HG03039 (cell line): Measurements from ENCODE around the gene GCDH.
"Not testable (repeated sequence)": the region's sequence is repeated elsewhere in the genome, so short reads cannot be mapped to it uniquely, and the experiment has no call there.

Experiments used
- ATAC-seq: cut with Tn5 transposase; IDR thresholded peaks from one replicate; pipeline ENCODE4 v1.9.1; 2021; ENCODE audit warnings: mild to moderate bottlenecking, moderate library complexity; ENCODE audit not compliant: unreplicated experiment

The GCDH gene

DNA sequence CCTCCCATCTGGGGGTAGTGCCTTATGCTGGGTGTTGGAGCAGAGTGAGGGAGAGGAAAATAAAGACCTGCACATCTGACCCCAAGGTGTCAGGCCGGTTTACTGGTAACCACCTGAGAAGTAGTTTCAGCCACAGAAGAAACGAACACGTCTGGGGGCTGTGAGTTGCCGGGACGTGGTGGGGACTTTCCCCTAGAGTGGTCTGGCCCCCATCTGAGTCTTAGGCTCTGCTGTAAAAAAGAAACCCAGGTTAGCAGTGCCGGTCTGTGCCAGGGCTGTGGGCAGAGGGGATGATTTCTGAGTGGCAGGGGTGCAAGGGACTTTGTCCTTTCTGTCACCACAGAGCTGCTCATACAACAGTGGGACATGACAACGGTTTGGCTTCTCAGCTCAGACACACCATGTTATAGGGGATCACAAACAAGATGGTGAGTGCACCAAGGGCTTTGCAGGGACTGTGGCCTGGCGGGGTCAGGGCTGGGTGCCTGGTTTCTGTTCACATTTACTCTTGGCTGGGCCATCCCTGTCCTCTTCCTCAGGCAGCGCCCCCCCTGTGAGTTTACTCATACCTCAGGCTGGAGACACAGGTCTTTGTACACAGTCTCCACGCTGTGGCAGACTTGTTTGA, 9.0 kb downstream of the GCDH start:
- peak; percentile 71 for ATAC-seq

GRCh38 chr19:12907166-12907565, 16.2 kb downstream of the GCDH start:
- ATAC-seq: no peak

GRCh38 chr19:12912571-12912970, 21.6 kb downstream of the GCDH start:
- ATAC-seq: no peak

DNA sequence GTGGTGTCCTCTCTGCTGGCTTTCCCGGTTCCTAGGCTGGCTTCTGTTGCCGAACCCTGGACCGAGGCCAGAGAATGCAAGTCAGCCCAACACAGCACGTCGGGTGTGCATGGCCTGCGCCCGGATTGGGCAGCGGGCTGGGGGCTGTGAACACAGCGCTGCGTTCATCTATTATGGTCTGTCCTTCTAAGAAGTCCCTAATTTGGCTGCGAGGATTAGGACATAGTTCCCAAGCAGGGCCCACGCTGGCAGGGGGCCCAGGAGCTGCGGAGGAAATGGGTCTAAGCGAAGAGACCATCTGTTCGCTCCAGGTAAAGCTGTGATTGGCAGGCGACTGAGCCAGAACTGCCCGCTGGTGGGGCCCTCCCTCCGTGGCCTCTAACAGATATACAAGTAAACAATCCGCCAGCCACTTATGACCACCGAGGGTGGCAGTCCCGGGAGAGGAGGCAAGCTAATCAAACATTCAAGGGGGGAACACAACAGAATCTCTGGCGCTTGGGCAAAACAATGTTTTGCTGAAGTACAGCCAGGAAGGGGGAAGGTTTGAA, 22.1 kb downstream of the GCDH start:
- no peak for ATAC-seq

DNA sequence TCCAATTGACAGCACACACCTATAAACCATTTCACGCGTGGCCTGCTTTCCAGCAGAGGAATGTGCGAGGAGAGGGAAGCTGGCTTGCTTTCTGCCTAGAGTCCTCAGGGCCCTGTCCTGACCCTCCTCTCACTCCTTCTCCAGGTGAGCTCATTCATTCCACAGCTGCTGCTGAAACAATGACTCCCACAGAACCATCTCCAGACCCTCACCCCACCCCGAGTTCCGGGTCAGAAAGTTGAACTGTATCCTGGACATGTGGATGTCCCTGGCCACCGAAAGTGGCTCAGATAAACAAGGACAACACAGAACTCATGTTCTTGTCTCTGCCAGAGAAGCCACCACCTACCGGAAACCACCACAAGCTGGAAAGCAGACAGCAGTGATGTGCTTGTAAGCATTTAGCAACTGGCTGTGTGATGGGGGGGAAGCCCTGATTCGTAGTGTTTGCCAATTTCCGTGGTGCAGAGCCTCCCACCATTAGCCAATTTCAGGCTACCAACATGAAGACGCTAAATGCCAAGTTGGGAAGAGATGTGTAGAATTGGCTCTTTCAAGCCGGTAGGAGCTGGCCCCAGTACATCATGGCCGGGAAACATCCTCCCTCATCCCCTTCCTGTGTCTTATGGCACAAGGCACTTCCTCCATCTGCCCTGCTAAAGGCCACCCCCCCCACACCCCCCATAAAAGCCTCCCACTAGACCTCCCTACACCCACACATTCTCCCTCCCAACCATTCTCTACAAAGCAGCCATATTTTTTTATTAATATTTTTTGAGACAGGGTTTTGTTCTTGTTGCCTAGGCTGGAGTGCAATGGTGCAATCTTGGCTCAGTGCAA, 23.1 kb downstream of the GCDH start:
- ATAC-seq: no peak

DNA sequence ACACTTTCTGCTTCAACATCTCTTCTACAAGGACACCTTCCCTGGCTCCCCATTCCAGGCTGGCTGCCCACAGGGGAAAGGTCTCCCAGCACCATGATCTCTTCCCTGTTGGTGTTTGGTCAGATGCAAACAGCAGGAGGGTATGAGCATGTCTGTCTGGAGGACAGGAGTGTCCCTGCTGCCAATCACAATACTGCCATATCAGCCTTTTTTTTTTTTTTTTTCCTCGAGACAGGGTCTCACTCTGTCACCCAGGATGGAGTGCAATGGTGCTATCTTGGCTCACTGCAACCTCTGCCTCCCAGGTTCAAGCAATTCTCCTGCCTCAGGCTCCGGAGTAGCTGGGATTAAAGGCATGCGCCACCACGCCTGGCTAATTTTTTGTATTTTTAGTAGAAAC, 24.9 kb downstream of the GCDH start:
- ATAC-seq: not testable (repeated sequence)

DNA sequence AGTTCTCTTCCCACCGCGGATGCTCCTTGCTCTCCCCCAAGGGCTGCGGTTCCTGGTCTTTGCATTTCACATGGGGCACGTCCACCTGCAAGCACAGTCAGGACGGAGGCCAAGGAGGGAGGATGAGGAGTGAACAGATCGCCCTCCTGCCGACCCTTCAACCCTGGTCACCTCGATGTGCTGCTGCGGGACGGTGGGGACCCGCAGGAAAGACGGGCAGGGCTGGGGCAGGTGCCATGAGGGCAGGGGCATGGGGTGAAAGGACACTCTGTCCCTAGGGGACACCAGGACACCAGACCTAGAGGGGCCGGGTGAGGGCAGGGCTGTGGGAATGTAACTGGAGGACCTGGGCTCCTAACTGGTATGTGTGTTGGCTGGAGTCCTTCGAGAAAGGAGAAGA, 27.3 kb downstream of the GCDH start:
- ATAC-seq: no peak

- ATAC-seq: no peak
Observed at GRCh38 chr19:12921047-12921446, 30.1 kb downstream of the GCDH start.

GRCh38 chr19:12922959-12923358, 32.0 kb downstream of the GCDH start:
- ATAC-seq: no peak

- no peak for ATAC-seq
Observed at GRCh38 chr19:12924621-12925310, 33.8 kb downstream of the GCDH start.

DNA sequence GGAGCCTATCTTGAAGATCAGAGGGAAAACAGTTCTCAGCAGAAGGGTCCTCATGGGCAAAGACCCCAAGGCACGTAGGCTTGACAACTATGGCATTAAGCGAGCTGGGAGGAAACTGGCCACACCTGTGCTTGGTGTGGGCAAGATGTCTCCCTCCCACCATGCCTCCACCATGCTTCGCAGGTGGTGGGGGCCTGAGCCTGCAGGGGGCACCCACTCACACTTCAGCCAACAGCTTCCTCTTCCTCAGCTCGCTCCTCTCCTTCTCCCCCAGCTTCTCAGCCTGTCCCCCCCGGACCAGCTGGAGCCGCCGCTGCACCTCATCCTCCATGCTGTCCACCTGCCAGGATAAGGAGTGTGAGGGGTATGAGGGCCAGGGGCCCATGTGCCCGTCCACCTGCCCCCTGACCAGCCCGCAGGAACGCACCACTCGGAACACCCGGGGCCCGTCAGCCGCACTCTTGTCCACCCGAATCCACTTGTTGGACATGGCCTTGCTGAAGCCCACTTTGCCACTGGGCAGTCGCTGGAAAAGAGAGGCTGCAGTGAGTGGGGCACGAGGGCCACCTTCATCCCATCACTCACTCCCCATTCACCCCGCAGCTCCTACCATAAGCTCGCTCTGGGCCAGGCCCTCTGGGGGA, 39.2 kb downstream of the GCDH start:
- ATAC-seq: no peak

DNA sequence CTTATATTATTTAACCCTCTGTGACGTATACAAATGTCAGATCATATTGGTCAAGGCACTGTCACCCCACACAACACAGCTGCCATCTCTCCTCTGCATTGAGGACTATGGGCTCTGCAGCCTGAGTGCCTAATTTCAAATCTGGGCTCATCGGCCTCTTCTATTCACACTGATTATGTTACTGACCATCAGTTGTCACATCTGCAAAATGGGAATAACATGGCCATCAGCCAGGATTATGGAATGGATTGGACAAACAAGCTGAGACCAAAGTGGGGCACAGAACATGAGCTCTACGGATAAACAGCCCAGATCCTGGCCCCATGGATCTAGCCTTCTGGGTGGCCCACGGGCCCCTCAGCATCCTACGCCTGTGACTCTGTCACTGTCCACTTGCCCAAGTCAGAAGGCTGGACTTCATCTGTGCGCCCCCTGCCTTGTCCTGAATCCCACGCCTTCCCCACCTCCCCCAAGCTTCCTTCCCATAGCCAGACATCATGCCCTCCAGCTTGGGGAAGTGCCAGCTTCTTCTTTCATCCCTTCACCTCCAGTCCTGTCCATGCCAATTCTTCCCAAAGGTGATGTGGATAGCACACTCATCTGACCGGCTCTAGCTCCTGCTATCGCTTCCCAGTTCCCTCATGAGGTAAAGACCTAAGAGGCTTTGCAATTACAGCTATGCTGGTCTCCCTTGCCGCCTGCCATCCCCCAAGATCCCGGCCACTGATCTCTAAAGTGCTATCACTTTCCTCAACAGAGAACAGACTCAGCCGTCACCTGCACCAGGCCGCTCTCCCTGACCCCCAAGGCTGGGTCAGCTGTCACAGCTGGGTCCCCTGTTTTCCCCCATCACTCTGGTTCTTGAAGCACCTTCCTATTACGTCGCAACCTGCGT, 41.7 kb downstream of the GCDH start:
- no peak for ATAC-seq

- peak; percentile 42 for ATAC-seq
Observed at GRCh38 chr19:12933287-12934072, 42.5 kb downstream of the GCDH start, which contains the start of gene FARSA. Gene FARSA (minus strand): TSS chr19:12933711. CDS start chr19:12933696, 15 bp downstream.

- ATAC-seq: no peak
Observed at GRCh38 chr19:12935071-12935470, 44.1 kb downstream of the GCDH start.

DNA sequence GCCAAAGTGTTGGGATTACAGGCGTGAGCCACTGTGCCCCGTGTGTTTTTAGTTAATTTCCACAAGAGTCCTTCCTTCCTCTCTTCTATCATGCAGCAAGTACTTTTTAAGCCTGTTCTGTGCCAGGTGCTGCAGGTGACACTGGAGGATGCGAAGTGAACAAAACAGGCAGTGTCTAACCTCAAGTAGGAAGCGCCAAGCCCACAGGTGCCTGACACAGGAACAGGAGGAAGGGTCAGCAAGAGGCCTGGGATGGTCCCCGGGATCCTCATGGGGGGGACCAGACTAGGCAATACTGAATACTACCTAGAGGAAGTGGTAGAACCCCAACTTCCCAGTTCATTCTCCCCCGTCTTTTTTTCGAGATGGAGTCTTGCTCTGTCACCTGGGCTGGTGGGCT, 45.6 kb downstream of the GCDH start:
- ATAC-seq: no peak

DNA sequence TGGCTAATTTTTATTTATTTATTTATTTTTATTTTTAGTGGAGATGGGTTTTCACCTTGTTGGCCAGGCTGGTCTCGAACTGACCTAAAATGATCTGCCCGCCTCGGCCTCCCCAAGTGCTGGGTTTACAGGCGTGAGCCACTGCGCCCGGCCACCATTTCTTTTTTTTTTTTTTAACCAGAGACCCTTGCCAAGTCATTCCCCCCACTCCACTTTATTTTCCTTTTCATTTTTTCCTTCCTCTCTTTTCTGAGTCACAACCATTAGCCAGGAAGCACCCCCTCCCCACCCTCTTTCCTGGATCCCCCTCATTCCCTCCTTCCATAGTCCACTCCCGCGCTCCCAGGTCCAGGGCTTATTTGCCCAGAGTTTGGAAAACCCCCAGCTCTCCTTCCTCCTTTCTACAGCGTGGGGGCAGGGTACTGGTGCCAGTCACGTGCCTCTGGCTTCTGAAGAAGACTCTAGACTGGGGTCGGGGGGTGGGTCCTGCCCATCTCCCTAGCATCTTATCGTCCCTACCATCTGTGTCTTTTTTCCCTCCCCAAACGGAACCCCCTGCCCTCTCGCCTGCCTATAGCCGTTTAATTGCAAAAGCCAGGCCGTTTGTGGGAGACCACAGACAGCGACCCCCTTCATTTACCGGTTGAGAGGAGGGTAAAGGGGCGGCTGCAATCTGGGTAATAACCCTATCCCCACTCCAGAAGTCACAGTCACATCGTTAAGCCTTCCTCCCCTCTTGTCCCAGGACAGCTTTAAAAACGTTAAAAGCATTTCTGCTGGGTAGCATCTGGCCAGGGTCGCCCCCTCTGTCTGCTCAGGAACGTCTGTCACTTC, 46.4 kb downstream of the GCDH start:
- ATAC-seq: no peak

- peak; percentile 79 for ATAC-seq
Observed at GRCh38 chr19:12937927-12938778, 47.2 kb downstream of the GCDH start, which contains the start of gene CALR. Gene CALR (plus strand): TSS chr19:12938609. CDS start chr19:12938680, 71 bp downstream.
